SJSA1 (cell line): ENCODE measurements around the gene SOX13. TPM values are rescaled to one million over a fixed set of nuclear protein-coding genes. Genes with fewer than 3 reads are reported as not detected.
"Not testable (repeated sequence)": the region's sequence is repeated elsewhere in the genome, so short reads cannot be mapped to it uniquely, and the experiment has no call there.

ENCODE experiments used
- DNase-seq, 2 experiments: peaks; one replicate each; pipeline ENCODE4 v3.0.0-alpha.2; 2015 to 2020; ENCODE audit warnings: low spot score in 2 of 2, low read depth in 1 of 2
- H3K27ac ChIP-seq: fragments of 250-450 bp; sonication (Bioruptor Pico); 2 replicates; pipeline ENCODE4 v1.5.1; 2020; ENCODE audit warnings: mild to moderate bottlenecking, moderate library complexity
- H3K27me3 ChIP-seq: fragments of 250-450 bp; sonication (Bioruptor Pico); replicated peaks from 2 replicates; pipeline ENCODE4 v1.5.1; 2020; ENCODE audit warnings: mild to moderate bottlenecking, moderate library complexity
- H3K36me3 ChIP-seq: fragments of 250-450 bp; sonication (Bioruptor Pico); 2 replicates; pipeline ENCODE4 v1.5.1; 2020; ENCODE audit warnings: mild to moderate bottlenecking
- H3K4me1 ChIP-seq: fragments of 250-450 bp; sonication (Bioruptor Pico); replicated peaks from 2 replicates; pipeline ENCODE4 v1.6.1; 2021; ENCODE audit warnings: mild to moderate bottlenecking
- H3K4me3 ChIP-seq: fragments of 250-450 bp; sonication (Bioruptor Pico); 2 replicates; pipeline ENCODE4 v1.5.1; 2020; ENCODE audit warnings: mild to moderate bottlenecking
- H3K9me3 ChIP-seq: fragments of 250-450 bp; sonication (Bioruptor Pico); replicated peaks from 2 replicates; pipeline ENCODE4 v1.5.1; 2020; ENCODE audit warnings: mild to moderate bottlenecking
- total RNA-seq: library from RNA; depleted of rRNA; stranded (reverse); fragments of >200 nt; shearing (Covaris generic); gene quantifications from 2 replicates; pipeline ENCODE4 v1.2.3, GENCODE V29; 2014

SOX13 gene
- total RNA-seq, 1 experiment from 2014 or later, result 15.5 TPM

- H3K4me3 ChIP-seq, result no peak overlapping the region
- H3K4me1 ChIP-seq, result peaks cover 20% of the 10 kb centered on the region
- H3K27me3 ChIP-seq, result no peaks in the 10 kb centered on the region
- H3K9me3 ChIP-seq, result no peaks in the 10 kb centered on the region
- DNase-seq, result no peak
- H3K36me3 ChIP-seq, result no peaks in the 10 kb centered on the region
- H3K27ac ChIP-seq, result no peak overlapping the region
Measured at GRCh38 chr1:204044448-204044847, 28.5 kb upstream of the SOX13 start.

GRCh38 chr1:204045430-204045829 lies 27.5 kb upstream of the SOX13 start:
- Histone ChIP-seq H3K27me3 (no peaks in the 10 kb centered on the region), H3K4me1 (peaks cover 20% of the 10 kb centered on the region), H3K36me3 (no peaks in the 10 kb centered on the region), H3K9me3 (no peaks in the 10 kb centered on the region), H3K27ac (no peak overlapping the region), H3K4me3 (no peak overlapping the region)
- DNase-seq, result peak in 1 of 2 experiments; percentile 14

- Histone ChIP-seq H3K4me3 (no peak overlapping the region), H3K4me1 (peaks cover 20% of the 10 kb centered on the region), H3K27ac (no peak overlapping the region), H3K27me3 (no peaks in the 10 kb centered on the region), H3K9me3 (no peaks in the 10 kb centered on the region), H3K36me3 (no peaks in the 10 kb centered on the region)
- DNase-seq, result no peak
Measured at GRCh38 chr1:204046346-204046745, 26.6 kb upstream of the SOX13 start.

- not testable (repeated sequence) for H3K27me3 ChIP-seq, H3K4me3 ChIP-seq, H3K36me3 ChIP-seq, H3K9me3 ChIP-seq, H3K27ac ChIP-seq, DNase-seq
- H3K4me1 ChIP-seq, result peaks cover 20% of the 10 kb centered on the region
Measured at GRCh38 chr1:204048796-204049195, 24.1 kb upstream of the SOX13 start.

- no peak for DNase-seq
- no peaks in the 10 kb centered on the region for H3K27me3 ChIP-seq
- peaks cover 9% of the 10 kb centered on the region for H3K4me1 ChIP-seq
- H3K36me3 ChIP-seq, result no peaks in the 10 kb centered on the region
- no peak overlapping the region for H3K27ac ChIP-seq
- H3K9me3 ChIP-seq, result no peaks in the 10 kb centered on the region
- no peak overlapping the region for H3K4me3 ChIP-seq
Measured at GRCh38 chr1:204051258-204051657, 21.7 kb upstream of the SOX13 start.

- H3K36me3 ChIP-seq, result no peaks in the 10 kb centered on the region
- no peak overlapping the region for H3K4me3 ChIP-seq
- peaks cover 10% of the 10 kb centered on the region for H3K4me1 ChIP-seq
- H3K27me3 ChIP-seq, result no peaks in the 10 kb centered on the region
- DNase-seq, result no peak
- no peak overlapping the region for H3K27ac ChIP-seq
- no peaks in the 10 kb centered on the region for H3K9me3 ChIP-seq
Measured at GRCh38 chr1:204051718-204052117, 21.2 kb upstream of the SOX13 start.

- no peak for DNase-seq
- no peak overlapping the region for H3K4me3 ChIP-seq
- no peaks in the 10 kb centered on the region for H3K27me3 ChIP-seq
- no peaks in the 10 kb centered on the region for H3K36me3 ChIP-seq
- H3K9me3 ChIP-seq, result no peaks in the 10 kb centered on the region
- H3K27ac ChIP-seq, result no peak overlapping the region
- peaks cover 22% of the 10 kb centered on the region for H3K4me1 ChIP-seq
Measured at GRCh38 chr1:204053893-204054292, 19.0 kb upstream of the SOX13 start.

GRCh38 chr1:204059970-204060369 lies 12.9 kb upstream of the SOX13 start:
- H3K4me1 ChIP-seq, result peaks cover 25% of the 10 kb centered on the region
- H3K4me3 ChIP-seq, result no peak overlapping the region
- H3K27me3 ChIP-seq, result no peaks in the 10 kb centered on the region
- H3K9me3 ChIP-seq, result no peaks in the 10 kb centered on the region
- no peak for DNase-seq
- no peaks in the 10 kb centered on the region for H3K36me3 ChIP-seq
- no peak overlapping the region for H3K27ac ChIP-seq

GRCh38 chr1:204062106-204062505 lies 10.8 kb upstream of the SOX13 start:
- Histone ChIP-seq H3K36me3 (no peaks in the 10 kb centered on the region), H3K27ac (no peak overlapping the region), H3K4me3 (no peak overlapping the region), H3K9me3 (no peaks in the 10 kb centered on the region), H3K4me1 (peaks cover 27% of the 10 kb centered on the region), H3K27me3 (no peaks in the 10 kb centered on the region)
- DNase-seq, result no peak

- Histone ChIP-seq H3K4me1 (peaks cover 11% of the 10 kb centered on the region), H3K4me3 (no peak overlapping the region), H3K27ac (no peak overlapping the region), H3K27me3 (no peaks in the 10 kb centered on the region), H3K9me3 (no peaks in the 10 kb centered on the region), H3K36me3 (no peaks in the 10 kb centered on the region)
- peak in 1 of 2 experiments; percentile 52 for DNase-seq
Measured at GRCh38 chr1:204065174-204065985, 7.5 kb upstream of the SOX13 start.

- DNase-seq, result no peak
- Histone ChIP-seq H3K4me3 (no peak overlapping the region), H3K27ac (no peak overlapping the region), H3K27me3 (no peaks in the 10 kb centered on the region), H3K4me1 (peaks cover 11% of the 10 kb centered on the region), H3K36me3 (no peaks in the 10 kb centered on the region), H3K9me3 (no peaks in the 10 kb centered on the region)
Measured at GRCh38 chr1:204065986-204066300, 7.0 kb upstream of the SOX13 start.

GRCh38 chr1:204067935-204068334 lies 5.0 kb upstream of the SOX13 start:
- Histone ChIP-seq H3K27ac (no peak overlapping the region), H3K4me3 (no peak overlapping the region), H3K27me3 (no peaks in the 10 kb centered on the region), H3K36me3 (no peaks in the 10 kb centered on the region), H3K9me3 (no peaks in the 10 kb centered on the region), H3K4me1 (peaks cover 15% of the 10 kb centered on the region)
- DNase-seq, result no peak

GRCh38 chr1:204069887-204070286 lies 3.0 kb upstream of the SOX13 start:
- Histone ChIP-seq H3K9me3 (no peaks in the 10 kb centered on the region; the same call in 1 of the 2 replicates), H3K36me3 (peaks cover 6% of the 10 kb centered on the region; the same call in 1 of the 2 replicates), H3K4me3 (no peak overlapping the region), H3K27ac (no peak overlapping the region), H3K4me1 (peaks cover 23% of the 10 kb centered on the region), H3K27me3 (no peaks in the 10 kb centered on the region)
- DNase-seq, result no peak

- H3K27ac ChIP-seq, result no peak overlapping the region
- H3K36me3 ChIP-seq, result peaks cover 8% of the 10 kb centered on the region; the same call in 1 of the 2 replicates
- no peak overlapping the region for H3K4me3 ChIP-seq
- peaks cover 26% of the 10 kb centered on the region for H3K4me1 ChIP-seq
- H3K9me3 ChIP-seq, result no peaks in the 10 kb centered on the region; the same call in 1 of the 2 replicates
- H3K27me3 ChIP-seq, result no peaks in the 10 kb centered on the region
- DNase-seq, result no peak
Measured at GRCh38 chr1:204070895-204071294, 2.0 kb upstream of the SOX13 start.
